ENCODE measurements around the gene SOD2.
A peak's percentile ranks its signal among the peaks of the same experiment; 100 is the strongest.
"Not testable (repeated sequence)": the region's sequence is repeated elsewhere in the genome, so short reads cannot be mapped to it uniquely, and the experiment has no call there.

SOD2 gene

GRCh38 chr6:159665868-159666635 lies 27.0 kb downstream of the SOD2 start:
- no peak overlapping the region for H3K4me3 ChIP-seq (ENCODE audit: low read depth, low read length)
- no peak for TF ChIP-seq CTCF (IDR thresholded peaks at IDR 0.05; ENCODE audit: insufficient read depth, low read depth, low read length, missing control alignments)
- DNase-seq (ENCODE audit: low read depth): no peak

GRCh38 chr6:159663368-159663889 lies 29.6 kb downstream of the SOD2 start:
- H3K4me3 ChIP-seq (ENCODE audit: low read depth, low read length); DNase-seq (ENCODE audit: low read depth): not testable (repeated sequence)

- not testable (repeated sequence) for H3K4me3 ChIP-seq (ENCODE audit: low read depth, low read length); DNase-seq (ENCODE audit: low read depth)
Observed at GRCh38 chr6:159661977-159662376, 31.1 kb downstream of the SOD2 start.

- no peak overlapping the region for H3K4me3 ChIP-seq (ENCODE audit: low read depth, low read length)
- TF ChIP-seq CTCF (IDR thresholded peaks at IDR 0.05; ENCODE audit: insufficient read depth, low read depth, low read length, missing control alignments): no peak
- DNase-seq (ENCODE audit: low read depth): no peak
Observed at GRCh38 chr6:159655409-159655988, 37.5 kb downstream of the SOD2 start.

- peak; percentile 59 for DNase-seq (ENCODE audit: low read depth)
- peak; percentile 37 for TF ChIP-seq CTCF (IDR thresholded peaks at IDR 0.05; ENCODE audit: insufficient read depth, low read depth, low read length, missing control alignments)
- no peak overlapping the region for H3K4me3 ChIP-seq (ENCODE audit: low read depth, low read length)
Observed at GRCh38 chr6:159654483-159655098, 38.5 kb downstream of the SOD2 start.

GRCh38 chr6:159650314-159650713 lies 42.7 kb downstream of the SOD2 start:
- no peak overlapping the region for H3K4me3 ChIP-seq (ENCODE audit: low read depth, low read length)
- no peak for TF ChIP-seq CTCF (IDR thresholded peaks at IDR 0.05; ENCODE audit: insufficient read depth, low read depth, low read length, missing control alignments)
- no peak for DNase-seq (ENCODE audit: low read depth)

- no peak for DNase-seq (ENCODE audit: low read depth)
- TF ChIP-seq CTCF (IDR thresholded peaks at IDR 0.05; ENCODE audit: insufficient read depth, low read depth, low read length, missing control alignments): no peak
- H3K4me3 ChIP-seq (ENCODE audit: low read depth, low read length): no peak overlapping the region
Observed at GRCh38 chr6:159649441-159649840, 43.6 kb downstream of the SOD2 start.

All from GM12865 (cell line).